RWPE1 (cell line): ENCODE results near the gene PTGDS.

Source experiments
- CTCF ChIA-PET: fragments of 350-600 bp; sonication (Branson Sonifier 250); formaldehyde crosslinking; extraction: SDS; loops from one replicate; lab custom pipeline; 2021; lab: Yijun Ruan, JAX
- POLR2A ChIA-PET: fragments of 400-600 bp; formaldehyde crosslinking; extraction: SDS; loops from one replicate; lab custom pipeline; 2020; ENCODE audit warnings: antibody characterized with exemption; ENCODE audit not compliant: low non-redundant PET; lab: Yijun Ruan, JAX
- DNase-seq: peaks from one replicate; pipeline ENCODE4 v3.0.0; 2012; ENCODE audit warnings: low spot score
- H3K27ac ChIP-seq: fragments of 450-650 bp; 2 replicates; pipeline ENCODE4 v1.5.1; 2017
- CTCF ChIP-seq: fragments of 450-650 bp; conservative IDR thresholded peaks from 2 replicates; pipeline ENCODE4 v1.5.1; 2017; ENCODE audit warnings: low read depth, mild to moderate bottlenecking

Gene PTGDS

GRCh38 chr9:136944519-136945332 lies 32.6 kb upstream of the PTGDS start, which contains the start of the genes C8G and FBXW5:
Gene C8G (plus strand): TSS chr9:136945243. CDS start chr9:136945321, 78 bp downstream.
Gene FBXW5 (minus strand): TSS chr9:136944738. CDS start chr9:136944083, 655 bp downstream.
- H3K27ac ChIP-seq: peak within 1 kb of the TSS; percentile 89
- CTCF ChIA-PET: interaction anchor here (0.6 to 5.9 kb wide), 12 partner anchors 14 to 312 kb away, joined by 3 to 97 read pairs (median 4); partner anchors contain the start of gene LCNL1
- peak; percentile 100 for DNase-seq
- POLR2A ChIA-PET: interaction anchor here (0.6 kb wide), 1 partner anchor 188 kb away, joined by 4 read pairs; no protein-coding TSS in a partner anchor
- peak; percentile 100 for TF ChIP-seq CTCF

GRCh38 chr9:136945333-136946227 lies 31.7 kb upstream of the PTGDS start:
- CTCF ChIA-PET: interaction anchor here (0.8 to 5.9 kb wide), 3 partner anchors 51 to 91 kb away, joined by 3 to 97 read pairs (median 4); partner anchors contain the start of gene CLIC3
- no peak for DNase-seq
- POLR2A ChIA-PET: interaction anchor here (0.8 kb wide), 1 partner anchor 47 kb away, joined by 3 read pairs; the partner anchor contains the start of gene PAXX
- H3K27ac ChIP-seq: peak overlapping the region; percentile 89
- TF ChIP-seq CTCF: no peak

- ChIA-PET POLR2A (interaction anchor here (0.8 kb wide), 1 partner anchor 46 kb away, joined by 3 read pairs; the partner anchor contains the start of gene PAXX), CTCF (interaction anchor here (0.6 to 5.9 kb wide), 6 partner anchors 50 to 156 kb away, joined by 3 to 97 read pairs (median 6); partner anchors contain the start of gene CLIC3)
- DNase-seq: no peak
- peak overlapping the region; percentile 89 for H3K27ac ChIP-seq
- TF ChIP-seq CTCF: no peak
These were observed 30.9 kb upstream of the PTGDS start for GRCh38 chr9:136946228-136947027.

- TF ChIP-seq CTCF: no peak
- H3K27ac ChIP-seq: peak overlapping the region; percentile 89
- POLR2A ChIA-PET: interaction anchor here (0.6 to 1.4 kb wide), 2 partner anchors 23 to 88 kb away, joined by 3 to 9 read pairs; no protein-coding TSS in a partner anchor
- CTCF ChIA-PET: interaction anchor here (0.6 to 5.9 kb wide), 14 partner anchors 8 to 830 kb away, joined by 3 to 97 read pairs (median 4); partner anchors contain the start of genes NPDC1 and PAXX
- no peak for DNase-seq
These were observed 30.0 kb upstream of the PTGDS start for GRCh38 chr9:136947028-136947891.

- TF ChIP-seq CTCF: peak; percentile 86
- ChIA-PET CTCF (interaction anchor here (0.6 to 5.9 kb wide), 15 partner anchors 9 to 839 kb away, joined by 3 to 97 read pairs (median 4); partner anchors contain the start of genes NPDC1 and PAXX), POLR2A (interaction anchor here (0.5 to 1.4 kb wide), 3 partner anchors 44 to 116 kb away, joined by 3 to 9 read pairs (median 3); partner anchors contain the start of gene PAXX)
- peak overlapping the region; percentile 89 for H3K27ac ChIP-seq
- peak; percentile 37 for DNase-seq
These were observed 29.3 kb upstream of the PTGDS start for GRCh38 chr9:136947955-136948510.
